Stimulated activated CD4-positive, alpha-beta T cell treated with anti-CD3 and anti-CD28 coated beads, Interleukin-15, amount 100 ng/mL, for 48 hours (primary cell): ENCODE data around the gene S100B.
A peak's percentile ranks its signal among the peaks of the same experiment; 100 is the strongest.

Experiments used
- DNase-seq, 2 donors: peaks; one replicate each; pipeline ENCODE4 v3.0.0-alpha.2; 2020; ENCODE audit warnings: low read depth in 2 of 2

S100B gene

GRCh38 chr21:46627726-46628125, 22.8 kb upstream of the S100B start:
- DNase-seq: no peak

- DNase-seq: no peak
Observed at GRCh38 chr21:46626975-46627501, 22.2 kb upstream of the S100B start.

- DNase-seq: no peak
Observed at GRCh38 chr21:46626536-46626935, 21.7 kb upstream of the S100B start.

- DNase-seq: no peak
Observed at GRCh38 chr21:46625759-46626158, 20.9 kb upstream of the S100B start.

- DNase-seq: no peak
Observed at GRCh38 chr21:46624050-46624449, 19.2 kb upstream of the S100B start.

GRCh38 chr21:46622226-46622625, 17.3 kb upstream of the S100B start:
- DNase-seq: no peak

GRCh38 chr21:46621457-46622182, 16.7 kb upstream of the S100B start:
- DNase-seq: no peak

GRCh38 chr21:46620846-46621245, 16.0 kb upstream of the S100B start:
- no peak for DNase-seq

GRCh38 chr21:46619846-46620245, 15.0 kb upstream of the S100B start:
- DNase-seq: no peak

- DNase-seq: no peak
Observed at GRCh38 chr21:46618738-46619379, 14.0 kb upstream of the S100B start.

- DNase-seq: no peak
Observed at GRCh38 chr21:46617267-46618051, 12.6 kb upstream of the S100B start.

- no peak for DNase-seq
Observed at GRCh38 chr21:46616656-46617055, 11.8 kb upstream of the S100B start.

- DNase-seq: no peak
Observed at GRCh38 chr21:46616050-46616449, 11.2 kb upstream of the S100B start.

- DNase-seq: no peak
Observed at GRCh38 chr21:46613391-46613790, 8.5 kb upstream of the S100B start.

- DNase-seq: no peak
Observed at GRCh38 chr21:46610018-46610701, 5.3 kb upstream of the S100B start.

GRCh38 chr21:46608672-46609111, 3.8 kb upstream of the S100B start:
- DNase-seq: no peak

GRCh38 chr21:46607636-46608035, 2.8 kb upstream of the S100B start:
- no peak for DNase-seq

GRCh38 chr21:46606427-46606813, 1.5 kb upstream of the S100B start:
- DNase-seq: no peak

GRCh38 chr21:46605767-46606426, 1.0 kb upstream of the S100B start:
- DNase-seq: peak in 1 of 2 donors; percentile 23

GRCh38 chr21:46604329-46604974, 430 bp downstream of the S100B start:
- DNase-seq: no peak

GRCh38 chr21:46603228-46603627, 1.7 kb downstream of the S100B start:
- no peak for DNase-seq
